ES-I3 (cell line): Measurements from ENCODE around the gene PTPN4.
"Not testable (repeated sequence)": the region's sequence is repeated elsewhere in the genome, so short reads cannot be mapped to it uniquely, and the experiment has no call there.

ENCODE experiments used
- H3K36me3 ChIP-seq: 2 replicates; pipeline ENCODE4 v1.6.1; 2013; ENCODE audit warnings: mild to moderate bottlenecking, low read length, control low read depth, moderate library complexity; ENCODE audit not compliant: insufficient read depth
- H3K4me1 ChIP-seq: 2 replicates; pipeline ENCODE4 v1.6.1; 2013; ENCODE audit warnings: mild to moderate bottlenecking, control low read depth, low read length; ENCODE audit not compliant: insufficient read depth
- H3K9ac ChIP-seq: 2 replicates; pipeline ENCODE4 v1.6.1; 2013; ENCODE audit warnings: low read depth, mild to moderate bottlenecking, low read length, moderate library complexity
- H3K9me3 ChIP-seq: 2 replicates; pipeline ENCODE4 v1.6.1; 2013; ENCODE audit warnings: mild to moderate bottlenecking, low read length, moderate library complexity; ENCODE audit not compliant: control insufficient read depth, insufficient read depth

Gene PTPN4

GRCh38 chr2:119794237-119794636, 34.5 kb downstream of the PTPN4 start:
- H3K9ac ChIP-seq = no peak overlapping the region
- no peaks in the 10 kb centered on the region for H3K4me1 ChIP-seq
- H3K9me3 ChIP-seq = 0 out of 2 replicates have a peak, but pooled peaks cover 5% of the 10 kb centered on the region
- no peaks in the 10 kb centered on the region for H3K36me3 ChIP-seq

GRCh38 chr2:119795309-119796303, 35.9 kb downstream of the PTPN4 start:
- Histone ChIP-seq H3K9ac (no peak overlapping the region), H3K4me1 (0 out of 2 replicates have a peak, but pooled peaks cover 4% of the 10 kb centered on the region), H3K36me3 (no peaks in the 10 kb centered on the region), H3K9me3 (0 out of 2 replicates have a peak, but pooled peaks cover 3% of the 10 kb centered on the region)

GRCh38 chr2:119800376-119800902, 40.7 kb downstream of the PTPN4 start:
- Histone ChIP-seq H3K9me3 (no peaks in the 10 kb centered on the region; the same call in 1 of the 2 replicates), H3K36me3 (no peaks in the 10 kb centered on the region), H3K9ac (no peak overlapping the region), H3K4me1 (peaks cover 10% of the 10 kb centered on the region)

GRCh38 chr2:119801040-119801439, 41.3 kb downstream of the PTPN4 start:
- Histone ChIP-seq H3K4me1 (peaks cover 10% of the 10 kb centered on the region), H3K9ac (no peak overlapping the region), H3K9me3 (no peaks in the 10 kb centered on the region; the same call in 1 of the 2 replicates), H3K36me3 (no peaks in the 10 kb centered on the region)

- H3K4me1 ChIP-seq, H3K9ac ChIP-seq, H3K36me3 ChIP-seq, H3K9me3 ChIP-seq: not testable (repeated sequence)
These were observed 42.3 kb downstream of the PTPN4 start for GRCh38 chr2:119801989-119802388.

- Histone ChIP-seq H3K9ac (no peak overlapping the region), H3K4me1 (peaks cover 10% of the 10 kb centered on the region), H3K9me3 (no peaks in the 10 kb centered on the region; the same call in 1 of the 2 replicates), H3K36me3 (no peaks in the 10 kb centered on the region)
These were observed 43.4 kb downstream of the PTPN4 start for GRCh38 chr2:119803101-119803500.

- H3K9me3 ChIP-seq = not testable (repeated sequence)
These were observed 44.7 kb downstream of the PTPN4 start for GRCh38 chr2:119804409-119804808.

GRCh38 chr2:119808516-119809147, 48.9 kb downstream of the PTPN4 start:
- H3K36me3 ChIP-seq = no peaks in the 10 kb centered on the region
- no peaks in the 10 kb centered on the region; the same call in 1 of the 2 replicates for H3K9me3 ChIP-seq
- H3K9ac ChIP-seq = no peak overlapping the region
- peaks cover 6% of the 10 kb centered on the region; the same call in 1 of the 2 replicates for H3K4me1 ChIP-seq

More at GRCh38 chr2:119804409-119804808, 44.7 kb downstream of the PTPN4 start:
- peaks cover 16% of the 10 kb centered on the region for H3K4me1 ChIP-seq
- H3K36me3 ChIP-seq, H3K9ac ChIP-seq: not testable (repeated sequence)

GRCh38 chr2:119809339-119810048, 49.8 kb downstream of the PTPN4 start:
- Histone ChIP-seq H3K4me1 (peaks cover 6% of the 10 kb centered on the region; the same call in 1 of the 2 replicates), H3K9me3 (no peaks in the 10 kb centered on the region; the same call in 1 of the 2 replicates), H3K9ac (no peak overlapping the region), H3K36me3 (no peaks in the 10 kb centered on the region)

GRCh38 chr2:119810049-119810630, 50.4 kb downstream of the PTPN4 start:
- H3K9ac ChIP-seq = no peak overlapping the region
- H3K36me3 ChIP-seq = no peaks in the 10 kb centered on the region

GRCh38 chr2:119814216-119814615, 54.5 kb downstream of the PTPN4 start:
- Histone ChIP-seq H3K9ac (no peak overlapping the region), H3K4me1 (no peaks in the 10 kb centered on the region), H3K36me3 (no peaks in the 10 kb centered on the region), H3K9me3 (no peaks in the 10 kb centered on the region)

More at GRCh38 chr2:119810049-119810630, 50.4 kb downstream of the PTPN4 start:
- H3K9me3 ChIP-seq = no peaks in the 10 kb centered on the region
- peaks cover 6% of the 10 kb centered on the region; the same call in 1 of the 2 replicates for H3K4me1 ChIP-seq

GRCh38 chr2:119818792-119819191, 59.1 kb downstream of the PTPN4 start:
- Histone ChIP-seq H3K36me3 (no peaks in the 10 kb centered on the region), H3K9ac (no peak overlapping the region), H3K4me1 (no peaks in the 10 kb centered on the region; the same call in 1 of the 2 replicates), H3K9me3 (no peaks in the 10 kb centered on the region)

GRCh38 chr2:119819846-119820245, 60.1 kb downstream of the PTPN4 start:
- Histone ChIP-seq H3K9ac (no peak overlapping the region), H3K4me1 (no peaks in the 10 kb centered on the region; the same call in 1 of the 2 replicates), H3K36me3 (no peaks in the 10 kb centered on the region), H3K9me3 (no peaks in the 10 kb centered on the region)
